ENCODE measurements around the gene CIRBP. TPM values are rescaled to one million over a fixed set of nuclear protein-coding genes. Genes with fewer than 3 reads are reported as not detected.

CIRBP gene
- total and polyA plus RNA-seq, 9 of the 15 experiments (the other 6 are each of a cell fraction or from before 2014, with no cell fraction given): 20.5 to 327 (median 176) TPM

GRCh38 chr19:1274852-1275259 lies 5.7 kb downstream of the CIRBP start (continued):
- no peak for TF ChIP-seq PBX2 (CRISPR knock-in tag; IDR thresholded peaks at IDR 0.05; ENCODE audit: low read depth)
- no peak for TF ChIP-seq PBX2 (tag; conservative IDR thresholded peaks at IDR 0.05; ENCODE audit: low read depth)
- peak; percentile 85 for TF ChIP-seq AFF4 (CRISPR knock-in tag; IDR thresholded peaks at IDR 0.05)
- TF ChIP-seq CTCFL (IDR thresholded peaks at IDR 0.05; ENCODE audit: borderline replicate concordance, insufficient read depth, low read depth, low read length, poor library complexity, severe bottlenecking): no peak
- no peak for TF ChIP-seq ZNF507 (tag; conservative IDR thresholded peaks at IDR 0.05)
- no peak for TF ChIP-seq VEZF1 (CRISPR knock-in tag; IDR thresholded peaks at IDR 0.05)
- peak; percentile 68 for TF ChIP-seq FIP1L1 (IDR thresholded peaks at IDR 0.05; ENCODE audit: low read depth, low read length, poor library complexity, severe bottlenecking)
- TF ChIP-seq TRIM24 (IDR thresholded peaks at IDR 0.05): no peak
- peak; percentile 66; the same call in 1 of the 2 replicates for TF ChIP-seq LCOR (CRISPR knock-in tag; IDR thresholded peaks at IDR 0.05)
- TF ChIP-seq COPS2 (conservative IDR thresholded peaks at IDR 0.05): no peak
- 0 out of 2 replicates have a peak, but pooled peaks have one; percentile 66 for TF ChIP-seq ZNF232 (CRISPR knock-in tag; IDR thresholded peaks at IDR 0.05)
- no peak for TF ChIP-seq ZFP30 (CRISPR knock-in tag; IDR thresholded peaks at IDR 0.05; ENCODE audit: borderline replicate concordance)
- no peak for TF ChIP-seq ZBTB43 (CRISPR knock-in tag; IDR thresholded peaks at IDR 0.05)
- TF ChIP-seq CXXC5 (CRISPR knock-in tag; IDR thresholded peaks at IDR 0.05): no peak
- TF ChIP-seq ZKSCAN3 (CRISPR knock-in tag; IDR thresholded peaks at IDR 0.05): no peak
- peak; percentile 75; the same call in 1 of the 2 replicates for TF ChIP-seq ZNF780A (CRISPR knock-in tag; IDR thresholded peaks at IDR 0.05)
- no peak for TF ChIP-seq ZEB2 (IDR thresholded peaks at IDR 0.05)

Measured in K562 (cell line).